ENCODE measurements around the gene HMCN1.
A peak's percentile ranks its signal among the peaks of the same experiment; 100 is the strongest.

Gene HMCN1

GRCh38 chr1:185811073-185811709 is 77.0 kb downstream of the HMCN1 start:
- Histone ChIP-seq H3K27ac (no peak overlapping the region), H3K36me3 (ENCODE audit: insufficient read depth) (no peaks in the 10 kb centered on the region)

GRCh38 chr1:185812934-185813333 is 78.7 kb downstream of the HMCN1 start:
- Histone ChIP-seq H4K20me1 (ENCODE audit: insufficient read depth) (no peaks in the 10 kb centered on the region), H3K36me3 (ENCODE audit: insufficient read depth) (no peaks in the 10 kb centered on the region), H3K27me3 (ENCODE audit: insufficient read depth, low read depth) (no peaks in the 10 kb centered on the region), H3K4me1 (ENCODE audit: low read depth, poor library complexity, severe bottlenecking) (no peaks in the 10 kb centered on the region), H3K27ac (no peak overlapping the region), H3K4me3 (IDR thresholded peaks at IDR 0.05; ENCODE audit: insufficient read depth, low read depth, low read length) (no peak overlapping the region), H3K79me2 (ENCODE audit: insufficient read depth, low read depth) (no peaks in the 10 kb centered on the region), H2AFZ (ENCODE audit: low read depth) (no peak overlapping the region), H3K9ac (no peak overlapping the region), H3K4me2 (no peak overlapping the region)
- TF ChIP-seq CTCF (conservative IDR thresholded peaks at IDR 0.05; ENCODE audit: low read depth, low read length): no peak

More at GRCh38 chr1:185811073-185811709, 77.0 kb downstream of the HMCN1 start:
- H3K4me3 ChIP-seq (IDR thresholded peaks at IDR 0.05; ENCODE audit: insufficient read depth, low read depth, low read length): no peak overlapping the region
- no peak overlapping the region for H2AFZ ChIP-seq (ENCODE audit: low read depth)
- no peaks in the 10 kb centered on the region for H3K79me2 ChIP-seq (ENCODE audit: insufficient read depth, low read depth)
- no peaks in the 10 kb centered on the region for H3K27me3 ChIP-seq (ENCODE audit: insufficient read depth, low read depth)
- no peak overlapping the region for H3K4me2 ChIP-seq
- no peak overlapping the region for H3K9ac ChIP-seq
- H4K20me1 ChIP-seq (ENCODE audit: insufficient read depth): no peaks in the 10 kb centered on the region
- no peak for TF ChIP-seq CTCF (conservative IDR thresholded peaks at IDR 0.05; ENCODE audit: low read depth, low read length)
- no peaks in the 10 kb centered on the region for H3K4me1 ChIP-seq (ENCODE audit: low read depth, poor library complexity, severe bottlenecking)

GRCh38 chr1:185813401-185813979 is 79.3 kb downstream of the HMCN1 start:
- Histone ChIP-seq H3K4me1 (ENCODE audit: low read depth, poor library complexity, severe bottlenecking) (no peaks in the 10 kb centered on the region), H3K4me3 (IDR thresholded peaks at IDR 0.05; ENCODE audit: insufficient read depth, low read depth, low read length) (no peak overlapping the region), H3K79me2 (ENCODE audit: insufficient read depth, low read depth) (no peaks in the 10 kb centered on the region), H2AFZ (ENCODE audit: low read depth) (no peak overlapping the region), H3K4me2 (no peak overlapping the region), H3K27me3 (ENCODE audit: insufficient read depth, low read depth) (no peaks in the 10 kb centered on the region), H3K27ac (no peak overlapping the region), H3K9ac (no peak overlapping the region), H4K20me1 (ENCODE audit: insufficient read depth) (no peaks in the 10 kb centered on the region), H3K36me3 (ENCODE audit: insufficient read depth) (no peaks in the 10 kb centered on the region)
- peak; percentile 87 for TF ChIP-seq CTCF (conservative IDR thresholded peaks at IDR 0.05; ENCODE audit: low read depth, low read length)

GRCh38 chr1:185816460-185816859 is 82.3 kb downstream of the HMCN1 start:
- Histone ChIP-seq H3K79me2 (ENCODE audit: insufficient read depth, low read depth) (no peaks in the 10 kb centered on the region), H4K20me1 (ENCODE audit: insufficient read depth) (no peaks in the 10 kb centered on the region), H3K27ac (no peak overlapping the region), H3K36me3 (ENCODE audit: insufficient read depth) (no peaks in the 10 kb centered on the region), H3K4me3 (IDR thresholded peaks at IDR 0.05; ENCODE audit: insufficient read depth, low read depth, low read length) (no peak overlapping the region), H2AFZ (ENCODE audit: low read depth) (no peak overlapping the region), H3K4me1 (ENCODE audit: low read depth, poor library complexity, severe bottlenecking) (no peaks in the 10 kb centered on the region), H3K9ac (no peak overlapping the region), H3K4me2 (no peak overlapping the region), H3K27me3 (ENCODE audit: insufficient read depth, low read depth) (no peaks in the 10 kb centered on the region)
- TF ChIP-seq CTCF (conservative IDR thresholded peaks at IDR 0.05; ENCODE audit: low read depth, low read length): no peak

All from KMS-11 (cell line).